ENCODE data around the gene SLC16A8.
"Not testable (repeated sequence)": the region's sequence is repeated elsewhere in the genome, so short reads cannot be mapped to it uniquely, and the experiment has no call there.

The SLC16A8 gene

DNA sequence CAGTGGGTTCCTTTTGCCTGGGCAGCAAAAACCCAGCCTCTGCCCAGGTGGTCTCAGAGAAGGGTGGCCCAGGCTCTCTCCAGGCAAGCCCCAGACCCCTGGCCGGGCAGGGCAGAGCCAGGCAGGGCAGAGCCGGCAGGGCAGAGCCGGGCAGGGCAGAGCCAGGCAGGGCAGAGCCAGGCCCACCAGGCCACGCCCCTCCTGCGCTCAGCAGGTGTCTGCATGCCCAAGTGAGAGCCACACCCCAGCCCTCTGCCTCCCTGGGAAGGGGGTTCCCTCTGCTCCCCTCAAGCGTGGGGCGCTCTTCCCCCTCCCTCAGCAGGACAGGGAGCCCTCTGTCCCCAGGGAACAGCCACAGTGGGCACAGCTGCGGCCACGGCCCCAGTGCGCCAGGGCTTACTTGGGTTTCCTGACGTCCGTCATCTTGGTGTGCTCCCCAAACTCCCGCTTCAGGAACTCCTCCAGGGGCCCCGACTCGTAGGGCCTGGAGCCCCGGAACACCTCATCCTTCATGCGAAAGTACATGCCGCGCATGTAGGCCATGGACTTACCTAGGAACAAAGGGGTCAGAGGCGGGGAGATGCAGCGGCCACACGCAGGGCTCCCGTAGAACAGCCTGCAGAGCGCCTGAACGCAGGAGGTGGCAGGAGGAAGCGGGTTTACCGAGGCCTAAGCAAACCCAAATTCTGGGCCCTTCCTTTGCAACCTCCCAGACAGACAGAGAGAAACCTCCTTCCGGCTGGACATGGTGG, 36.6 kb upstream of the SLC16A8 start:
- Histone ChIP-seq H3K27me3 (ENCODE audit: insufficient read depth, low read length) (no peaks in the 10 kb centered on the region), H2AFZ (ENCODE audit: low read depth, low read length) (no peak overlapping the region), H3K36me3 (ENCODE audit: insufficient read depth, low read length) (no peaks in the 10 kb centered on the region), H3K9me3 (ENCODE audit: low read length) (no peaks in the 10 kb centered on the region), H3K4me3 (ENCODE audit: low read length) (no peak overlapping the region), H3K4me1 (ENCODE audit: insufficient read depth, low read length) (no peaks in the 10 kb centered on the region)

DNA sequence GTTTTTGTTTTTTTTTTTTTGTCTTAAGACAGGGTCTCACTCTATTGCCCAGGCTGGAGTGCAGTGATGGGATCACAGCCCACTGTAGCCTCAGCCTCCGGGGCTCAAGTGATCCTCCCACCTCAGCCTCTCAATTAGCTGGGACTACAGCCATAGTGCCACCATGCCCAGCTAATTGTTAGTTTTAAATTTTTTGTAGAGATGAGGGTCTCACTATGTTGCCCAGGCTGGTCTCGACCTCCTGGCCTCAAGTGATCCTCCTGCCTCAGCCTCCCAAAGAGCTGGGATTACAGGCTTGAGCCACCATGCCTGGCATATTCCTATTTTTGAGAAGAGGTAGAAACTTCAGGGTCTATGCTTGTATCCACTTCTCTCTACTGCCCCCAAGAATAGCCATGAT, 34.8 kb upstream of the SLC16A8 start:
- not testable (repeated sequence) for H3K9me3 ChIP-seq (ENCODE audit: low read length); H3K4me1 ChIP-seq (ENCODE audit: insufficient read depth, low read length); H3K4me3 ChIP-seq (ENCODE audit: low read length); H3K27me3 ChIP-seq (ENCODE audit: insufficient read depth, low read length); H3K36me3 ChIP-seq (ENCODE audit: insufficient read depth, low read length); H2AFZ ChIP-seq (ENCODE audit: low read depth, low read length)

DNA sequence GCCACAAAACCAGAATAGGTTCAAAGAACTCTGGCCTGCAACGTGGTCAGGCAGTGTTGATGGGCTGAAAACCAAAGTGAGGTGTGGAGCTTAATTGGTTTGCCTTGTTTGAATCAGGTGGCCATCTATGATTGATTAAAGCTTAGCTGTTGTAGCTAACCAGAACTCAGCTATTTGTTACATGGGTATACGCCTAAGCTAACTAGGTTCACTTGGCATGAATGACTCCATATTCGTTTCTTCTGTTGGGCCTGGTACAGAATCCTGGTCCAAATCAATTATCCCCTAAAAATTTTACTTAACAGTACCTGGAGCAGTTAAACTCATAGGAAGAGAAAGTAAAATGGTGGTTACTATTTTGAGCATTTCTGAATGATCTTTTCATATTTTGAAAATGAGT, 34.2 kb upstream of the SLC16A8 start:
- H3K27me3 ChIP-seq (ENCODE audit: insufficient read depth, low read length): no peaks in the 10 kb centered on the region
- H3K4me3 ChIP-seq (ENCODE audit: low read length): no peak overlapping the region
- no peaks in the 10 kb centered on the region for H3K9me3 ChIP-seq (ENCODE audit: low read length)
- peaks cover 3% of the 10 kb centered on the region for H3K36me3 ChIP-seq (ENCODE audit: insufficient read depth, low read length)
- no peak overlapping the region for H2AFZ ChIP-seq (ENCODE audit: low read depth, low read length)
- no peaks in the 10 kb centered on the region for H3K4me1 ChIP-seq (ENCODE audit: insufficient read depth, low read length)

DNA sequence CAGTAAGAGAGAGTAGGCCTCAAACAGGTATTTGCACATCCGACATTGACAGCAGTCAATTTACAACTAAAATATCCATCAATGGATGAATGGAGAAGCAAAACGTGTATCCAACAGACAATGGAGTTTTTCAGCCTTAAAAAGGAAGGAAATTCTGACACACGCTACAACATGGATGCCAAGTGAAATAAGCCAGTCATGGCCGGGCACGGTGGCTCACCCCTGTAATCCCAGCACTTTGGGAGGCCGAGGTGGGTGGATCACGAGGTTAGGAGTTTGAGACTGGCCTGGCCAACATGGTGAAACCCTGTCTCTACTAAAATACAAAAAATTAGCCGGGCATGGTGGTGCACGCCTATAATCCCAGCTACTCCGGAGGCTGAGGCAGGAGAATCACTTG, 33.6 kb upstream of the SLC16A8 start:
- H3K4me3 ChIP-seq (ENCODE audit: low read length); H3K4me1 ChIP-seq (ENCODE audit: insufficient read depth, low read length); H3K36me3 ChIP-seq (ENCODE audit: insufficient read depth, low read length); H2AFZ ChIP-seq (ENCODE audit: low read depth, low read length); H3K27me3 ChIP-seq (ENCODE audit: insufficient read depth, low read length); H3K9me3 ChIP-seq (ENCODE audit: low read length): not testable (repeated sequence)

DNA sequence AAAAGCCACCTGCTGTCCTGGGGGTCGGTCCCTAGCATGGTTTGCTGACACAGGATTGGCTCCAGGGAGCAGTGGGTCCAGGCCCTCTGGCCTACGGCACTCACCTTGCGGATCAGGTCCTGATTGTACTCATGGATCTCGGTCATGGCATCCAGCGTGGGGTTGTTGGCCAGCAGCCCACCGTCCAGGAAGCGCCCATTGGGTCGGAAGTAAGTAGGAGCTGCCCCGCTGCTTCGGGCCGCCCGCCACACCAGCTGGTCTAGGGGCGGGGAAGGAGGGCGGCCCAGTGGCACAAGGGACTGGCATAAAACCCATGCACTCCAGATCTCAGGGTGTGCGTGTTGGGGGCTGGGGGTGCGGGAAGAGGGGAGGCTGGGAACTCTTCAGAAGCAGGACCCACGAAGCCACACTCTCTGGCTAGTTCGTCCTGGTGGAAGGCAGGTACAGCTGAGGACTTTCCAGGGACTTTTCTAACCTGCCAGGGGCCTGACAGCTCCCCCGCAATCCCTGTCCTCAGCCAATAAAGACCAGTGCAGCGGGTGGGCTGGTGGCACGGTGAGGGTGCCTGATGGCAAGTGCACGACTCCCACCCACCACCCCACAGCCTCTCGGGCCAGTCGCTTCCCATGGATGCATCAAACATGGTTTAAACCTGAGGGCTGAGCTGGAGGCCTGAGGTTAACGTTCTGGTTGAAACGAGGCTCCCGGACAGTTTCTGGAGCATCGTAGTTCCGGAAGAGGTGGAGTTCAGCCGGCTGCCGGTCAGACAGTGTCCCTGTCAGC, 31.6 kb upstream of the SLC16A8 start:
- Histone ChIP-seq H3K4me3 (ENCODE audit: low read length) (no peak overlapping the region), H3K4me1 (ENCODE audit: insufficient read depth, low read length) (no peaks in the 10 kb centered on the region), H3K36me3 (ENCODE audit: insufficient read depth, low read length) (peaks cover 3% of the 10 kb centered on the region), H3K9me3 (ENCODE audit: low read length) (no peaks in the 10 kb centered on the region), H3K27me3 (ENCODE audit: insufficient read depth, low read length) (no peaks in the 10 kb centered on the region), H2AFZ (ENCODE audit: low read depth, low read length) (no peak overlapping the region)

DNA sequence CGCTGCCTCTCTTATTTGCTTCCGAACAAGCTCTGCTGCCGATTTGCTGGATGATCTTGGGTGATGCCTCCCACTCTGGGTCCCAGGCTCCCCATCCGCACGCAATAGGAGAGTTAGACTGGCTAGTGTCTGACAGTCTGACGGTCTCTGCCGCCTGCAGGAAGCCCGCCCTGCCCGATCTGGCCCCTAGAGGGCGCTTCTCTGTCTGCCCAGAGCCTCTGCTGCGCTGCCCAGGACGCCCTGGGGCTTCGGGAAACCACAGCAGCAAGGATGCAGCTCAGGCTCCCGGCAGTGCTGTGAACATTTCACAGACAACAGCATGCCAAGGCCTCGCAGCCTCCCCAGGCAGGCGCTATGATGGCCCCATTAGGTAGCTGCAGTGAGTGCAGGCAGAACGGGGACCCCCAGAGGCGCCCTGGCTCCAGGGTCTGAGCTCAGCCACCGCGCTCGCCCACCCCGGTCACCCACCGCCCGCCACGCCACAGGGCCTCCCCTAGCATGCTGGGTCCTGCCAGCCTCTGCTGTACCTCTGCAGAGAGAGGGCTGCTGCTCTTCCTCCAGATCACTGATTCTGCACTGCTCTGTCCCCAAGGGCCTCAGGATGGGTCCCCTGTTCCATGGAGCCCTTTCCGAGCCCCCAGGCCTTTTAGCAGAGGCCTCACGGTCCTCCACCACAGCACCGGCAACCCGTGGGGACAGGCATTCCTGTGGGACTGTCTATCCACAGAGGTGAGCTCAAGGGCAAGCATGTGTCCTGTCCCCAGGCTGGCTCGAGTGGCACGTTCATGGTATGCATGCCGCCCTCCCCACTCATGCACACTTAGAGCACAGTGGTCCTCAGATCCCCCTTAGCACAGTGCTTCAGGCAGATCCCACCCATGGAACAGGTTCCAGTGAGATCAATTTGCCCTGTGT, 30.8 kb upstream of the SLC16A8 start:
- H3K4me1 ChIP-seq (ENCODE audit: insufficient read depth, low read length): no peaks in the 10 kb centered on the region
- no peaks in the 10 kb centered on the region for H3K27me3 ChIP-seq (ENCODE audit: insufficient read depth, low read length)
- H3K9me3 ChIP-seq (ENCODE audit: low read length): no peaks in the 10 kb centered on the region
- no peak overlapping the region for H2AFZ ChIP-seq (ENCODE audit: low read depth, low read length)
- no peak overlapping the region for H3K4me3 ChIP-seq (ENCODE audit: low read length)
- H3K36me3 ChIP-seq (ENCODE audit: insufficient read depth, low read length): peaks cover 3% of the 10 kb centered on the region

DNA sequence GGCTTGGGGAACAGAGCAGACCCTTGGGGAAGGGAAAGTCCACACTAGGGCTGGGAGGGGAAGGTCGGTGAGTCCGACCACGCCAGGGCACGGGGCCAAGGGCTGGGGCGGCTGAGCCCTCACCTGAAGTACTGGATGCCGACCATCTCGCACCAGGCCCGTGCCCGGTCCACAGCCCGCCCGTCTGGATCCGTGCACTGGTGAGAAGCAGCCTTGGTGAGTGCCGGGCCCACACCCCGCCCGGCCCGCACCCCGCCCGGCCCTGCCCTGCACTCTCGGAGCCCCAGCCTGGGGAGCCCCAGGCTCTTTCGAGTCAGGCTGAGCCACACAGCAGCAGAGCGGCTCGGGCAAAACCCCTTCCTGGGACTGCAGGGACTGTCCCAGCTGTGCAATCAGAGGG, 28.4 kb upstream of the SLC16A8 start:
- H3K4me3 ChIP-seq (ENCODE audit: low read length): no peak overlapping the region
- no peaks in the 10 kb centered on the region for H3K27me3 ChIP-seq (ENCODE audit: insufficient read depth, low read length)
- H3K9me3 ChIP-seq (ENCODE audit: low read length): no peaks in the 10 kb centered on the region
- no peak overlapping the region for H2AFZ ChIP-seq (ENCODE audit: low read depth, low read length)
- peaks cover 3% of the 10 kb centered on the region for H3K36me3 ChIP-seq (ENCODE audit: insufficient read depth, low read length)
- H3K4me1 ChIP-seq (ENCODE audit: insufficient read depth, low read length): no peaks in the 10 kb centered on the region

DNA sequence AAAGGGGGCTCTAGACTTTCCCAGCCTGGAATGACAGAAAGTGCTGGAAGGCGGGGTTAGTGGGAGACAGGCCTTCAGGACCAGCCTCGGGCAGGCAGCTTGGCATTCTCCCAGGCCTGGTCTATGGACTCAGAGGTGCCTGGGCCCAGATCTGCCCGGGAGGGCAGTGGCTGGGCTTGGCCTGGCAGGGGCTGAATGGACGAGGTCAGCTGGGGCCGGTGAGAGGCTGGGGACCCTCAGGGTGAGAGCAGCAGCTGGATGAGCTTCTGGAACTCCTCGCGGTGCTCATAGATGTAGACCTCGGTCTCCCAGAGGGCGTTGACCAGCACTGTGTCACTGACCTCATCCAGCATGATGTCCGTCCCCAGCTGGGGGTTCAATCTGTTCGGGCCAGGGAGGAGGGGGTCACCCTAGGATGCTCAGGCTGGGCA, 28.0 kb upstream of the SLC16A8 start:
- Histone ChIP-seq H3K4me1 (ENCODE audit: insufficient read depth, low read length) (no peaks in the 10 kb centered on the region), H3K4me3 (ENCODE audit: low read length) (no peak overlapping the region), H2AFZ (ENCODE audit: low read depth, low read length) (no peak overlapping the region), H3K27me3 (ENCODE audit: insufficient read depth, low read length) (no peaks in the 10 kb centered on the region), H3K36me3 (ENCODE audit: insufficient read depth, low read length) (peaks cover 3% of the 10 kb centered on the region), H3K9me3 (ENCODE audit: low read length) (no peaks in the 10 kb centered on the region)

DNA sequence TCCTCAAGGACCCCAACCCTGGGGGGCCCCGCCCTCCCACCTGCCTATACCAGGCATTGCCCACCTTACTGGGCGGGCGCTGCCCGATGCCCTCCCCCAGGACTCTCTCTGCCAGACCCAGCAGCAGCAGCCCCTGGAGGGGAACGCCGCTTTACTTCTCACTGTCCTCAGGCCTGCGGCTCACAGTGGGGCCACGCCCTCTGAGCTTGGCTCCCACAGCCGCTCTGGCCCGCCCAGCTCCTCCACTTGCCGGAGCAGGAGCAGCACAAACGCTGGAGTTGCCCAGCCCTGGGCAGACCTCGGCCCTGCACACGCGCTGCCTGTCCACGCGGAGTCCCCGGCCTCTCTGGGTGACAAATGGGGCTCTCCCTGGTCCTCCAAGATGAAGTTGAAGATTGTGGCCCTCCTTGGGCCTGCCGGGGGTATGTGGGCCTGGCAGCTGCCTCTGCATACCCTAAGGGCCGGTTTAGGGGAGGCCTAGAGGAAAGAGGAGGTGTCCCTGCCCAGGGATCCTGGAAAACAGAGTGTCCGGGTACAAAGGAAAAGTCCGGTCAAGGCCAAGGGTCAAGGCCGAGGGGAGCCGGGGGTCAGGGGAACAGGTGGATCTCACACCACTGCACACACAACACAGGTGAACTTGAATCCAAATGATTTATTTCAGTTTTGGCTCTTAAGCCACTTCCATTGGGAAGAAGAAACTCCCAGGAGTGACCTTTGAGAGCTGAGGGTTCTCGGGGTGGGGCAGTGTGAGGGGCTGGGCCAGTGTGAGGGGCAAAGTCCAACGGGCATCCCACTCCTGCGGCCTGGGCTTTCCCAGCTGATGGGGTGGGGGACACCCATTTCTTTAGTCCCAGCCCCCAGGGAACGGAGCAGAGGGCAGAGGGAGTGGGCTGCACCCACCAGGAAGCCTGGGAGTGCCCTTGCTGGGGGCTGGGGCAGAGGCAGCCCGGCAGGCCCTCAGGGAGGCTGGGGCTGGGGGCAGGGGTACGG, 27.2 kb upstream of the SLC16A8 start:
- Histone ChIP-seq H3K4me3 (ENCODE audit: low read length) (no peak overlapping the region), H3K36me3 (ENCODE audit: insufficient read depth, low read length) (peaks cover 3% of the 10 kb centered on the region), H2AFZ (ENCODE audit: low read depth, low read length) (no peak overlapping the region), H3K4me1 (ENCODE audit: insufficient read depth, low read length) (no peaks in the 10 kb centered on the region), H3K27me3 (ENCODE audit: insufficient read depth, low read length) (no peaks in the 10 kb centered on the region), H3K9me3 (ENCODE audit: low read length) (no peaks in the 10 kb centered on the region)

DNA sequence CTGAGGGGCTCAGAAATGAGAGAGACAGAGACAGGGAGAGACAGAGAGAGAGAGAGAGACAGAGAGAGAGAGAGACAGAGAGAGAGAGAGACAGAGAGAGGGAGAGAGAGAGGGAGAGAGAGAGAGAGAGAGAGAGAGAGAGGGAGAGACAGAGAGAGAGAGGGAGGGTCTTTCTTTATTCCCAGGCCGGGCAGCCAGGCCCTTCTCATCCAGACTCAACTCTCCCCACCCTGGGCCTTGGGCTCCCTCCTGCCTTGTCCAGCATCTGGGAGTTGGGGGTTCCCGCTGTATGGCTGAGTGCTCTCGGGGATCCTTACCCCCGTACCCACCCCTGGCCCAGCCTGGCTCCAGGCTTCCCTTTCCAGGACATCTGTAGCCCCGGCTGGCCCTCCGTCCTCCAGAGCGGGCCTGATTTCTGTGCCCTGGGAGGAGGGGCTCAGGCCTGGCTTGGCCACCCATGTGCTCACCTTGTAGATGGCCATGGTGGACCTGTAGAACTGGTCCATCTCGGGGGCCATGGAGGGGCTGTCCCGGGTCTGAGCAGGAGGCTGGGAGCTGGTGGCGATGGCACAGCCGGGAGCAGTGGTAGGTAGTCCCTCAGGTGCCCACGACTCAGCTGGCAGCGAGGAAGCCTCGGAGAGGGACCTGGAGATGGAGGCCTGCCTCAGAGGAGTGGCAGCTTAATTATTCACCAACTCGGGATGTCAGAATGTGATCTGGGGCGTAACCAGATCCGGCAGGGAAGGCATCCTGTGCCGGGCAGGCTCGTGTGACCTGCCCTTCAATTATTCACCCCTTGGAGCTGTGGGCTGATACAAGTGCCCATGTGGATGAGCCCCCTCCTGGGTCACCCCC, 26.3 kb upstream of the SLC16A8 start, which contains the start of gene BAIAP2L2:
Gene BAIAP2L2, minus strand, starts transcription at position 677 of the 855 bp plus-strand sequence. Its CDS starts 159 bp downstream, at position 518.
- Histone ChIP-seq H3K4me1 (ENCODE audit: insufficient read depth, low read length) (no peaks in the 10 kb centered on the region), H3K36me3 (ENCODE audit: insufficient read depth, low read length) (peaks cover 2% of the 10 kb centered on the region), H3K9me3 (ENCODE audit: low read length) (no peaks in the 10 kb centered on the region), H3K27me3 (ENCODE audit: insufficient read depth, low read length) (no peaks in the 10 kb centered on the region), H3K4me3 (ENCODE audit: low read length) (no peak within 1 kb of the TSS), H2AFZ (ENCODE audit: low read depth, low read length) (no peak within 1 kb of the TSS)

DNA sequence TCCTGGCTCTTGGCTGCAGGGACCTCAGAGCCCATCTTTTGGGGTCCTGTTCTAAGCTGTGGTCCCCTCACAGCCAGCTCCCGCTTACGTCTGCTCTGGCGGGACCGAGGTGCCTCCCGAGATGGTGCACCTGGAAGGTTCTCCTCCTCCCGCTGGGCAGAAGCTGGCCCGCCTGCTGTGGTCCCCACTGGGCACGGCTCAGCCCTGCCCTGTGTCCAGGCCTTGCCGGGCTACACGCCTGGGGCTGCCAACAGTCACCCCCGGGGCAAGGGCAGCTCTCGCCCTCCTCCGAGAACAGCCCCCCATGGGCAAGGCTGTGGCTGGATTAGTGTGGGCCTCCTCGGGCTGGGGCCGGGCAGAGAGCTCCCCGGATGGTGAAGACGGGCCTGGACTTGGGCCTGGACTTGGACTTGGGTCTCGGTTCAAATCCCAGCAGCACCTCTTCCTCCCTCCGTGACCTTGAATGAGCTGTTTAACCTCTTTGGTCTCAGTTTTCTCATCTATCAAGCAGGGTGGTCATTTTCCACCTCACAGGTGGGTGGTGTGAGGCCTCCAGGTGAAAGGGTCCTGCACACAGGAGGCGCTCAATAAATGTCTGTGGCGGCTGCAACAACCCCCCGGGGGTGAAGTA, 25.5 kb upstream of the SLC16A8 start:
- no peaks in the 10 kb centered on the region for H3K9me3 ChIP-seq (ENCODE audit: low read length)
- H3K27me3 ChIP-seq (ENCODE audit: insufficient read depth, low read length): no peaks in the 10 kb centered on the region
- no peak overlapping the region for H3K4me3 ChIP-seq (ENCODE audit: low read length)
- H3K4me1 ChIP-seq (ENCODE audit: insufficient read depth, low read length): no peaks in the 10 kb centered on the region
- H2AFZ ChIP-seq (ENCODE audit: low read depth, low read length): no peak overlapping the region
- H3K36me3 ChIP-seq (ENCODE audit: insufficient read depth, low read length): no peaks in the 10 kb centered on the region

Measured in neuron (in vitro differentiated cells).